IPS DF 6.9 (cell line): ENCODE data around the gene CLIP3.

Source experiments
- DNase-seq: peaks from one replicate; pipeline ENCODE4 v3.0.0-alpha.2; 2013; ENCODE audit warnings: low read depth, low spot score
- H3K27ac ChIP-seq: one replicate; pipeline ENCODE4 v1.5.1; 2013; ENCODE audit warnings: low read length, control low read depth
- H3K27me3 ChIP-seq: 2 replicates; pipeline ENCODE4 v1.6.1; 2013; ENCODE audit warnings: mild to moderate bottlenecking, low read length; ENCODE audit not compliant: control insufficient read depth, insufficient read depth
- H3K36me3 ChIP-seq: 2 replicates; pipeline ENCODE4 v1.6.1; 2013; ENCODE audit warnings: low read length; ENCODE audit not compliant: control insufficient read depth, insufficient read depth
- H3K4me1 ChIP-seq: 2 replicates; pipeline ENCODE4 v1.6.1; 2013; ENCODE audit warnings: low read length; ENCODE audit not compliant: control insufficient read depth, insufficient read depth
- H3K4me3 ChIP-seq: 2 replicates; pipeline ENCODE4 v1.5.1; 2013; ENCODE audit warnings: mild to moderate bottlenecking, low read length
- H3K9me3 ChIP-seq: 2 replicates; pipeline ENCODE4 v1.6.1; 2013; ENCODE audit warnings: low read length, inconsistent platforms; ENCODE audit not compliant: control insufficient read depth, insufficient read depth
- WGBS: extraction: QIAGEN DNeasy Blood & Tissue Kit; methylation state at CpG from one replicate; pipeline ENCODE4 v1.1.7; 2013; ENCODE audit warnings: mixed read lengths, missing lambda C conversion rate; ENCODE audit not compliant: insufficient read length, insufficient coverage; 5-methylcytosine and 5-hydroxymethylcytosine counted together

Gene CLIP3

DNA sequence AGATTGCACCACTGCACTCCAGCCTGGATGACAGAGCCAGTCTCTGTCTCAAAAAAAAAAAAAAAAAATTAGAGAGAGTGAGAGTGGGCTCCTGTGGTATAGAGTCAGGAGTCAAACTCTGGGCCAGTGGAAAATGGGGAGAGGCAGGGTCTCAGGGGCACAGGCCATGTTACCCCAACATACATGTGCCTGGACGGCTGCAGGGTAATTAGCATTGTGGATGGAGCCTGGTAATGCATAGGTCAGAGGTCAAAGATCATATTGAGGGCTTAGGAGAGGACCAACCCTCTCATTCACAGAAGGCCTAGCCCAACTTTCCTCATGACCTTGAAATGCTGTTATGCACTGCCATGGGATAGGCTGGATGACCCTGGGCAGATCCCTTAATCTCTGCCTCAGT lies 7.1 kb downstream of the CLIP3 start:
- H3K36me3 ChIP-seq, result peaks cover 8% of the 10 kb centered on the region
- no peaks in the 10 kb centered on the region; the same call in 1 of the 2 replicates for H3K4me1 ChIP-seq
- no CpG with 5 or more reads among the region's 1 CpG for WGBS
- no peak overlapping the region for H3K4me3 ChIP-seq
- DNase-seq, result no peak
- no peaks in the 10 kb centered on the region for H3K27me3 ChIP-seq
- no peak overlapping the region for H3K27ac ChIP-seq
- H3K9me3 ChIP-seq, result no peaks in the 10 kb centered on the region

DNA sequence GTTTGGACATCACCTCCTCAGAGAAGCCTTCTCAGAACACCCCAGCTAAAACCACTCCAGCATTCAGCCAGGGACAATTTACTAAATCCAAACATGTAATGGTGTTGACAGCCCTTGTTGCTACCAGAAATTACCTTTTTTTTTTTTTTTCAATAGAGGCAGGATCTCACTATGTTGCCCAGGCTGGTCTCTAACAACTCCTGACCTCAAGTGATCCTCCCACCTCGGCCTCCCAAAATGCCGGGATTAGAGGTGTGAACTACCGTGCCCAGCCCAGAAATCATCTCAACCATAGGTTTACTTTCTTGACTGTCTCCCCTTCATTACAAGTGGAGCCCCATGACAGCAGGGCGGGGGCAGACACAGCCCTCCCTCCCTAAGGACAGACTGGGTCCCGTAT lies 9.2 kb downstream of the CLIP3 start:
- H3K36me3 ChIP-seq, result peaks cover 8% of the 10 kb centered on the region
- H3K4me3 ChIP-seq, result no peak overlapping the region
- H3K27ac ChIP-seq, result no peak overlapping the region
- DNase-seq, result no peak
- H3K27me3 ChIP-seq, result no peaks in the 10 kb centered on the region
- no peaks in the 10 kb centered on the region for H3K9me3 ChIP-seq
- no peaks in the 10 kb centered on the region; the same call in 1 of the 2 replicates for H3K4me1 ChIP-seq
- WGBS, result no CpG with 5 or more reads among the region's 5 CpGs

DNA sequence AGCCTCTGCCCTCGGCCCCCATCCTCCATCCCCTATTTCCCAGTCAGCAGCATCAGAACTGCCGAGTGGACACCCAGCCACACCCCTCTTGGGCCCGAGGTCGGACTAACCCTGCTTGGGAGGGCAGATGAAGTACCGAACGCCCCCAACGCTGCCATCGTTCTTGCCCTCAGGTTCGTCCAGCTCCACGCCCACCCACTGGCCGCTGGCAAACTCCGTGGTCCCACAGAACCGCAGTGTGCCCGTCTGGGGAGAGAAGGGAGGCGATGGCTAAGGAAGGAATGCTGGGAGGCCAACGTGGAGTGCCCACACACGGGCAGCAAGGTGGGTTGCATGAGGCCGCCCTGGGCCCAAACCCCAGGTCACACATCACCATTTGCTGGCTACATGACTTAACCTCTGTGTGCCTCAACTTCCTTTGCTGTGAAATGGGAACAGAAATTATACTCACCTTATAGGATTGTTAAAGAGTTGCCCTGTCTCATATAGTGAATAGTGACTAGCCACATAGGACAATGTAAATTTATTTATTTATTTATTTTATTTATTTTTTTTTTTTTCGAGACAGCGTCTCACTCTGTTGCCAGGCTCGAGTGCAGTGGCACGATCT lies 13.5 kb downstream of the CLIP3 start:
- Histone ChIP-seq H3K9me3 (no peaks in the 10 kb centered on the region), H3K4me1 (no peaks in the 10 kb centered on the region), H3K4me3 (no peak overlapping the region), H3K27me3 (no peaks in the 10 kb centered on the region), H3K36me3 (peaks cover 9% of the 10 kb centered on the region), H3K27ac (no peak overlapping the region)
- no CpG with 5 or more reads among the region's 22 CpGs for WGBS
- DNase-seq, result no peak

DNA sequence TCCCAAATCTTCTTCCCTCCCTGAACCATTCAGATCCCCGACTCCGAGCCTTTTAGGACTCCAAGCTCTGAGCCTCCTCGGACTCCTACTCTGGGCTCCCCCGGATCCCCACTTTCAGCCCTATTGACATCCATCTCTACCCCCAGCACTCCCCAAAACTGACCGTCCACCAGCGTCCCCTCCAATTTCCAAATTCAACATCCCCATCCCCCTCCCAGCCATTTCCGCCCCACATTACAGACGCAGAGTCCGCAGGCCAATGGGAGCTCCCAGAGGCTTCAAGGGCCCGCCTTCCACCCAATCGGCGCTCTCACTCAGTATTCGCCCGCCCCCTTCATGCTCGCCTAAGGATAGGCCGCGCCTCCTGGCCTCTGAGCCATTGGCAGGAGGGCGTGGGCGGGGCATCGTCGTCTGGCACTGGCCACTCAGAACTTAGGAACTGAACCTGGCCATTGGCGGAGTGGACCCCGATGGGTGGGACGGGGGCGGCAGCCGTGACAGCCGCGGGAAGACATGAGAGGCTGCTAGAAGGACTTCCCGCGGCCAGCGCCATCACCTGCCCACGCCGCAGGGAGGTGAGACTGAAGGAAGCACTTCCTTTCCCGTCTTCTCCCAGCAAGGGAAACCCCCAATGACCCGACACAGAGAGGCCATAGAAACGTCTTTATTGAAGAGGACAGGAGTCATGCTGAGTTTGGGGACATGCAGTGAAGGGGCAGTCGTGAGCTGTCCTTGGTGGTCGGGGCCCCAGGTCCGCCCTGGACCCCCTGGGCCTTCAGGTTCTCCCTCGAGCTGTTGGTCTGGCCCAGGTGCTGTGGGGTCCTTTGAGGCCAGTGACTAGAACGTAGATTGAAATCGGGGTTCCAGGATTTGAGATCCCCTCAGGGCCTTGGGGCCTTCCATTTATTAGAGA lies 18.4 kb downstream of the CLIP3 start, which contains the start of gene ALKBH6:
TSS of gene ALKBH6 (minus strand) at position 202 of the 913 bp plus-strand sequence. CDS start 816 bp downstream, outside the sequence.
- peak; percentile 93 for DNase-seq
- H3K27ac ChIP-seq, result no peak within 1 kb of the TSS
- no peaks in the 10 kb centered on the region for H3K27me3 ChIP-seq
- H3K36me3 ChIP-seq, result 0 out of 2 replicates have a peak, but pooled peaks cover 3% of the 10 kb centered on the region
- H3K4me1 ChIP-seq, result 0 out of 2 replicates have a peak, but pooled peaks cover 2% of the 10 kb centered on the region
- peak within 1 kb of the TSS; percentile 83; the same call in 1 of the 2 replicates for H3K4me3 ChIP-seq
- no peaks in the 10 kb centered on the region for H3K9me3 ChIP-seq
- WGBS, result no CpG with 5 or more reads among the region's 42 CpGs

DNA sequence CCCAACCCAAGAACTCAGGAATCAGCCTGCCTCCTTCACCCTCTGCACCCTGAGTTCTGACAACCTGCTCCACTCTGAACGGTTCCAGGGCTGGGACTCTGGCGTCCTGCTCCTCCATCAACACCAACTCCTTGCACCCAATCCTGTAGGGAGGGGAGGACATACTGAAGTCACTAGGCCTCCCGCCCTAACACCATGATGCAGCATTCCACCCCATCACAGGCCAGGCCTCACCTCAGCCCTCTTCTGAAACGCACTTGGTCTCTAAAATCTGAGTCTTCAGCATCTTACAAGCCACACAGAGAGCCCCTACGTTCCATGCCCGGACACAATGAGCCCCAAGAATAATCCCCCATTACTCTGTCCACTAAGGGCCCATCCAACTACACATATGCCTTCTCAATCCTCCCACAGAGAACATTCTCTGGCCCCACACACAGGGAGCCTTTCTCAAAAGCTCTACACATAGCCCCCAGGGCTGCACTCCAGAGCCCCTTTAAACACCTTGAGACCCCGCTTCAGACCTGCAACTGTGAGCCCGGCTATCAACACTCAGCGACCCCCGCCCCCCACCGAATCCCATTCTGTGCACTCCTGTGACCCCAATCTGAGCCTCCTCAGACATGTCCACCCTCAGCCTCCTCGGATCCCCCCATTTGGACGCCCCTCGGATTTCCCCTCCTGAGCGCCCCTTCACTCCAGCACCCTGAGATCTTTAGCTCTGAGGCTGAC lies 19.2 kb downstream of the CLIP3 start:
- Histone ChIP-seq H3K27me3 (no peaks in the 10 kb centered on the region), H3K4me3 (peak overlapping the region; percentile 83; the same call in 1 of the 2 replicates), H3K27ac (no peak overlapping the region), H3K9me3 (no peaks in the 10 kb centered on the region), H3K36me3 (0 out of 2 replicates have a peak, but pooled peaks cover 3% of the 10 kb centered on the region), H3K4me1 (0 out of 2 replicates have a peak, but pooled peaks cover 2% of the 10 kb centered on the region)
- no peak for DNase-seq
- no CpG with 5 or more reads among the region's 15 CpGs for WGBS

DNA sequence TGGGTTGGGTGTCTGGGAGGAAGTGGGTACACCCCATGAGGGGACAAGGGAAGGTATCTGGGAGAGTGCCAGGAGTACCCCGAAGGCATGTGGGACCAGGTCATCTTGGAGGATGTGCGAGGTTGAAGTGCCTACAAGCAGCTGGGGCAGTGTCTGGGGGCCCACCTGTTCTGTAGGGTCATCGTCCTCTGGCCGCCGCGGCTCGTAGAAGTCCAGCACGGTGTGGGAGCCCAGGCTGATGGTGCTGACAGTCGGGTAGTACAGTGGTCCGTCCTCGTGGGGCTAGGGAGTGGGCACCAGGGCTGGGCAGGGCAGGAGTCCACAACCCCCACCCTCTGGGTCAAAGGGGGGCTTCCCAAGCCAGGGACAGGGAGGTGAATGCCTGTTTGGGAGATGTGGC lies 22.3 kb downstream of the CLIP3 start:
- H3K4me1 ChIP-seq, result peaks cover 2% of the 10 kb centered on the region; the same call in 1 of the 2 replicates
- WGBS, result no CpG with 5 or more reads among the region's 11 CpGs
- H3K4me3 ChIP-seq, result no peak overlapping the region

DNA sequence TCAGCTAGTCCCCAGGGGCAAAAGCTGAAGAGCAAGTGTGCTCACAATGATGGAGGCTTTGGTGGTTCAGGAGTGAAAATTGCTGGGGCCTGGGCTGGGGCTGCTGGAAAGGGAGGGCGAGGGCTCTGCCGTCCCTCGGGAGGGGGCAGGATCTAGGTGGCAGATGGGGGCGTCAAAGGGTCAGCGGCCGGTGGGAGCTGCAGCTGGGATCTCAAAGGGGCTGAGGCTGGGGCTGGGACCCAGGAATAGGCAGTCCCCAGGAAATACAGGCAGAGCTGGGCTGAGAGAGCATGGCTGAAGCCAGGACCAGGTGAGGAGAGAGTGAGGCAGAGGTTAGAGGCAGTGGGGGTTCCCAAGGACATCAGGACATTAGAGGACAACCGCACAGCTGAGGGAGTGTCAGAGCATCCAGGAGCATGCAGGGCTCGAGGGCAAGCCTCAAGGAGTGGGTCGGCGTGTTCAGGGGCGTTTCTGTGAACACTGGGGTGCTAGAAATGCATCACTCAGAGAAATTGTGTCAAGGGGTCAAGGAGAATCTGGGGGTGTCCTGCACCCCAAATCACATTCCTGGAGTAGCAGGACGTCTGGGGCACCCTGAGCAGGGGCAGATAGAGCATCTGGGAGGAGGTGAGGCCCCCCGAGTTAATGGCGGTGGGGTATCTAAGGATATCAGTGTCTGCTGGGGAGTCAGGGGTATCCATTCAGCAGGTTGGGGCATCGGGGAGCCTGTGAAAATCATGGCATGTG lies 22.9 kb downstream of the CLIP3 start:
- H3K36me3 ChIP-seq, result peaks cover 2% of the 10 kb centered on the region; the same call in 1 of the 2 replicates
- H3K9me3 ChIP-seq, result no peaks in the 10 kb centered on the region
- no peaks in the 10 kb centered on the region for H3K27me3 ChIP-seq
- H3K4me3 ChIP-seq, result peak overlapping the region; percentile 51; the same call in 1 of the 2 replicates
- peaks cover 2% of the 10 kb centered on the region; the same call in 1 of the 2 replicates for H3K4me1 ChIP-seq
- H3K27ac ChIP-seq, result no peak overlapping the region
- DNase-seq, result no peak
- no CpG with 5 or more reads among the region's 15 CpGs for WGBS

More for the DNA sequence above, 22.3 kb downstream of the CLIP3 start:
- Histone ChIP-seq H3K27ac (no peak overlapping the region), H3K27me3 (no peaks in the 10 kb centered on the region), H3K9me3 (no peaks in the 10 kb centered on the region), H3K36me3 (no peaks in the 10 kb centered on the region)
- DNase-seq, result no peak

DNA sequence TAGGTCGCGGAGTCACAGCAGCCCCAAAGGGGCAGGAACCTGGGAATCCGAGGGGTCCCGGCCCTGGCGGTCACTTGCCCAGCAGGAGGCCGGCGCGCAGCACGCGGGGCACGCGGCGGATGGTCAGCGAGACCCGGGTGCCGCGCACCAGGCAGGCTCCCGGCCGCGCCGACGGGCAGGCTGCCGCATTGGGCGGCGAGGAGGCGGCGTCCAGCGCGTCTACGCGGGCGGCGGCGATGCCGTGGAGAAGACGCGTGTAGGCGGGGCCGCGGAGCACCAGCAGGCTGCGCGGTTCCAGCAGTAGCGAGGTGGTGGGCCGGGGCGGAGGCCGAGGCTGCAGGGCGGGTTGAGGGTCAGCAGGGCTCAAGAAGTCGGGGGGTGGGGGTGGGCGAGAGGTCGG lies 23.5 kb downstream of the CLIP3 start:
- H3K27me3 ChIP-seq, result no peaks in the 10 kb centered on the region
- no CpG with 5 or more reads among the region's 50 CpGs for WGBS
- H3K4me3 ChIP-seq, result peak overlapping the region; percentile 51; the same call in 1 of the 2 replicates
- peaks cover 6% of the 10 kb centered on the region; the same call in 1 of the 2 replicates for H3K36me3 ChIP-seq
- H3K27ac ChIP-seq, result no peak overlapping the region
- no peak for DNase-seq
- H3K4me1 ChIP-seq, result peaks cover 2% of the 10 kb centered on the region; the same call in 1 of the 2 replicates
- H3K9me3 ChIP-seq, result no peaks in the 10 kb centered on the region

DNA sequence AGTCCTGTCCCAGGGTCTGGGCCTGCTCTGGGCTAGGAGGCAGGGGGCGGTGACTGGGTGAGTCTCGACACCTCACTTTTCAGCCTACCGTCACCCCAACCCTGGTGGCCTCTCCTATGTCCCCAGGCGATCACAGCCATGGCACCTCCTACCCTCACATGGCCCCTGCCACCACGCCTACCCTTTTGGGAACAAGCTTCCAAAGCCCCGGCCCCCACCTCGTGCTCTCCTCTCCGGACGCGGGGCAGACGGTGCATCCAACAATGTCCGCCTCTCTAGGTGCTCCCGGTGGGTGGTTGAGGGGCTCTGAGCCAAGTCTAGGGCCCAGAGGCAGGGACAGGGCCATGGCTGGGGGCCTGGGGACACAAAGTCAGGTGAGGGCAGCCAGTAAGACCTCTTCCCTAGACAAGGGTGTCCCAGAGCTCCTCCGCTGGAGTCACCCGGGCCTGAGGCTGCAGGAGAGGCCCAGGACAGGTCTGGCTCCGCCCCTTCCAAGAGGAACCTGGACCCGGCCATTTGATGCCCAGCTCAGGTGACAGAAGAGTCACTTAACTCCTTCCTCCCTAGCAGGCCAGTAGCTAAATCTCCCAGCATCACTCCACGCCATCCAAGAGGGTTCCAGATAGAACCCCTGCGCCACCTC lies 24.2 kb downstream of the CLIP3 start, which contains the start of gene SYNE4:
TSS of gene SYNE4 (minus strand) at position 478 of the 643 bp plus-strand sequence. CDS start at position 346, 132 bp downstream.
- Histone ChIP-seq H3K27ac (no peak within 1 kb of the TSS), H3K36me3 (peaks cover 8% of the 10 kb centered on the region; the same call in 1 of the 2 replicates), H3K4me1 (peaks cover 2% of the 10 kb centered on the region; the same call in 1 of the 2 replicates), H3K4me3 (peak within 1 kb of the TSS; percentile 67; the same call in 1 of the 2 replicates), H3K27me3 (no peaks in the 10 kb centered on the region), H3K9me3 (no peaks in the 10 kb centered on the region)
- DNase-seq, result no peak
- no CpG with 5 or more reads among the region's 19 CpGs for WGBS
